T1000 (cell line): Measurements from ENCODE around the gene CASP1.
"Not testable (repeated sequence)": the region's sequence is repeated elsewhere in the genome, so short reads cannot be mapped to it uniquely, and the experiment has no call there.

Experiments used
- DNase-seq: peaks from one replicate; lab custom pipeline; 2025; ENCODE audit warnings: mixed read lengths; lab: John Stamatoyannopoulos, UW

The CASP1 gene

GRCh38 chr11:105034813-105035620 is at the start of gene CASP1:
Gene CASP1, minus strand, starts transcription at chr11:105035144. Its CDS starts 31 bp downstream, at chr11:105035113.
- no peak for DNase-seq

DNA sequence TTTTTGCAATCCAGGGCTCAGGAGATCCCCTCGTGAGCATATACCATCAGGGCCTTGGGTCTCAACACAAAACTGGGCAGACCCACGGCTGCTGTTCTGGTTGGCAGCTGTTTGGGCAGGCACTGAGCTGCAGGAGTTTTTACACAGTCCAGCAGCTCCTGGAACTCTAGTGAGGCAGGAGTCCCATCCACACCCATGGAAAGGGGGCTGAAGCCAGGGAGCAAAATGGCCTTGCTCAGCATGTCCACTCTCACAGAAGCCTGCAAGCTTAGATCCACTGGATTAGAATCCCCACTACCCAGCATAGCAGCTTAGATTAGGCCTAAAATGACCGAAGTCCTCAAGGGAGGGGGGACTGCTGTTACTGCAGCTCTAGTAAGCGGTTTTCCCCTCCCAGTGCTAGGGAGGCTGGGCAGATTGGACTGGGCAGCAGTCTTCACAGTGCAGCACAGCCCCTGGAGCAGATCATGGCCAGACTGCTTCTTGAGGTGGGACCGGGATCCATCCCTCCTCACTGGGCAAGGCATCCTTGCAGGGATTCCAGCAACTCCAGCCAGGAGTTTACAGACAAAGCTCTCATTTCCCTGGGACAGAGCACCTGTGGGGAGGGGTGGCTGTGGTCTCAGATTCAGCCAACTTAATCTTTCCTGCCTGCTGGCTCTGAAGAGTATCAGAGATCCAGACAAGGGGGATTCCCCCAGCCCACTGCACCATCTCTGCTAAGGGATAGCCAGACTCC is 46.6 kb upstream of the CASP1 start:
- no peak for DNase-seq

DNA sequence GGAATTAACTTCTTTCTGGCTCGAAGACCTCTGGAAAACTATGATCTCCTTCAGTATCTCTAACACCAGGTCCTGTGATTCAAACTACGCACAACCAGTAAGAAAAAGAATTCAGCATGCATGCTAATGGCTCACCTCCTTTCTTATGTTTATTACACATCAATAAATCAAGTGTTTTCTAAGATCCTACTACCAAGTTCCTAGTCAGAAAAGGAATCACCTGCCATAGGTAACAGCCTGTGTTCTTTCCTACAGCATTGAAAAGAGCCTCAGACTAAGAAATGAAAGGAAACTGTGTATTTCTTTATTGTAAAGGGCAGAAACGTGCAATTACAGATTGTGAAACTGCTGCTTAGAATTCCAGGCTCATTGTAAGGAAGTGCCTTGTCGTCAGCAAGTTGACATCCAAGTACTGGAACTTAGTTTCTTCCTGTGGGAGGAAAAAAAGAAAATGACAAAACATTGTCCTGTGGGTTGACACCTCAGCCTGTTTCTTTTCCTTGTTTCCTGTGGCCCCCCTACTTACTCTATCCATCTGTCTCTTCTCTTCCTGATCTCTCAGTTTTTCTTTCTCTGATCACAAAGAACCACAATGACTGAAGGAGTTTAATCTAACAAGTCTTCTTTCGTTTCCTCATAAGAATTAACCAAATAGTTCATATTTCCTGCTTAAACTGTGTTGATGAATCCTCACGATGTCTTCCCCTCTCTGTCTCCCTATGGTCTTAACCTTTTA is 45.4 kb upstream of the CASP1 start:
- DNase-seq, result not testable (repeated sequence)

DNA sequence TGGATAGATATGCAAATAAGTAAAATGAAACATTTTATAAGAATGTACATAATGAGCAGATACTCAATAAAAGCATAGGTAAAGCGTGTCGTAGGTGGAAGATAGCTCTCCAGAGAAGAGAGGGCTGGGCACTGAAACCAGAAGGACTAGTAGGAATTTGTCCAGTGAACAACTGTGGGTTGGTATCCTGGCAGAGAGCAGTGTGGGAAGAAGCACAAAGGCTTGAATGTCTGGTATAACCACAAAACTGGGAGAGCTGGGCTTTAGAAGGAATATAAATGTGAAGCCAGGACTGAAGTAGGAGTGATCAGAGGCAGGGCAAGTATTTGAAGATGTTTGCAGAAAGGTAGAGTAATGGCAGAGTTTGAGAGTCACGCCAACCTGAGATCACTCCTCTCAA is 43.3 kb upstream of the CASP1 start:
- no peak for DNase-seq

DNA sequence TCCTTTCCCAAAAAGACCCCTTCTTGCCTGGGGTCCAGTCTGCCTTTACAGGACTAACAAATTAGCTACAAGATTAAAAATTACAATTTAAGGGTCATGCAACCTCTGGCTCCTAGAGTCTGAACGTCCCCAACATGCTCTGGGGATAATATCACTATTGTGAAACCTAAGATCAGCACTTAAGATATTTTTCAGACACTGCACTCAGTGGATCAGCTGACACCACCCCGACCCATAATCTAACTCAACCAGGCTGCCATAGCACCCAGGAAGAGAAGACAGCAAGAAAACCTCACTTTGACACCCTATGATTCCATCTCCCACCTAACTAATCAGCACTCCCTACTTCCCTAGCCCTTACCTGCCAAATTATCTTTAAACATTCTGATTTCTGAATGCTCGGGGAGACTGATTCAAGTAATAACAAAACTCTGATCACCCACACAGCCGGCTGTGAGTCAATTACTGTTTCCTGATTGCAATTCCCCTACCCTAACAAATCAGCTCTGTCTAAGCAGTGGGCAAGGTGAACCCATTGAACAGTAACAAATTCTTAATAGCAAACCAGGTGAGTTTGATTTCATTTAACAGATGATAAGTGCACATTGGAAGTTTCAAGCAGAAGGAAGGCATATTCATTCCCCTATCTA is 42.3 kb upstream of the CASP1 start:
- not testable (repeated sequence) for DNase-seq

DNA sequence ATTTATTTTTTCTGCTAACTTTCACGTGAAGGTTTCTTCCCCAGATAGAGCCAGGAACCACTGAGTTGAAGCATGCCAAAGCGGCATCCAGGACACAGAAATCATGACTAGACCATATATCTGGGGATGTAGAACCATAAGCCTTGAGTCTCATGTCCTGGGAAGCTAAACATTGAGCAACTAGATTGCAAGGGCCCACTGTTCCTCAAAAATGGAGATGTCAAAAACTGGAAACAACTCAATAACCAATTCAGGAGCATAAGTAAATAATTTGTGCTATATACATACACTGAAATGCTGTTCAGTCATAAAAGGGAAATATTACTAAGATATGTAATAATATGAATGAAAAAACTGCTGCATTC is 39.2 kb upstream of the CASP1 start:
- no peak for DNase-seq

GRCh38 chr11:105073456-105074165 is 38.7 kb upstream of the CASP1 start:
- no peak for DNase-seq

- DNase-seq, result not testable (repeated sequence)
These were observed 37.1 kb upstream of the CASP1 start for GRCh38 chr11:105072080-105072479.

DNA sequence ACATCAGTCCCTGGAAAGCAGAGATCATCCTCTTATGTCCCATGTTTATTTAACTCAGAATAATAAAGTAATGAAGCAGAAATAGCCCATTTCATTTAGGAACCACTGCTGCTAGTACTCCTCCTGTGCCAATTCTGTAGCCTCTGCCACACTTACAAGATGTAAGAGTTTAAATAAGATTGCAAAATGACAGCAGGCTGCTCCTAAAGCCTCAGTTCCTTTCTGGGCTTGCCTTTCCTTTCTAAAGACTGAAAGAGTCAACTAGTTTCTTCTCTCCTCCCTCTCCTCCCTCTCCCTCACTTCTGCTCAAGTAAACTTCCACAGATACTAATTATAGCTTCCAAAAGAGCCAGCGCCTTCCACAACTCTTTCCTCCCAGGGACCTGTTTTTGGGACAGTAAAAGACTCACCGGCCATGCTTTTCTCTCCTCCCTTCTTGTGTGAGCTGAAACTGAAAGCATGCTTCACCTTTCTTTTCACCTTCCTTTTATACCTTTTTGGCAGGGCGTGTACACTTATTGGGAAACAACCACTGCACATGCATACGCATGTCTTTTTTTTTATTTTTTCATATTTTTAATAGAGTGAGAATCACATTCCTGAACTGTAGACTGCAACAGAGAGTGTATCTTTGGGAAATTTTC is 36.3 kb upstream of the CASP1 start:
- no peak for DNase-seq

DNA sequence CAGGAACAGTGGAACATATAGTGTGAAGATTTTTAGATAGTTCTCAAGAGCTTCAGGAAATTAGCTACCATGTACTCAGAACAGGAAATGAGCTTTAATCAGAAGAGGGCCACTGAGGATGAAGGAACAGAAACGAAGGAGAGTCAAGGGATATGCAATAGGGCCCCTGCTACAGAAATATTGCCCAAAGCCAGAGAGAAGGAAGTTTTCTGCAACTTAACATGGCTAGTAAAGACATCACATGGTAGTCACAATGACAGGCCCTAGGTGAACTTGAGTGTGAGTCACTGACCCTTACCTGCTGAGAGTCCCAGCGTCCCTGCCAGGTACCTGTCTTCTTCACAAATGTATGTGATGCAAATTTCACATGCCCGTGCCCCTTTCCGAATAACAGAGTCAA is 35.4 kb upstream of the CASP1 start:
- no peak for DNase-seq

DNA sequence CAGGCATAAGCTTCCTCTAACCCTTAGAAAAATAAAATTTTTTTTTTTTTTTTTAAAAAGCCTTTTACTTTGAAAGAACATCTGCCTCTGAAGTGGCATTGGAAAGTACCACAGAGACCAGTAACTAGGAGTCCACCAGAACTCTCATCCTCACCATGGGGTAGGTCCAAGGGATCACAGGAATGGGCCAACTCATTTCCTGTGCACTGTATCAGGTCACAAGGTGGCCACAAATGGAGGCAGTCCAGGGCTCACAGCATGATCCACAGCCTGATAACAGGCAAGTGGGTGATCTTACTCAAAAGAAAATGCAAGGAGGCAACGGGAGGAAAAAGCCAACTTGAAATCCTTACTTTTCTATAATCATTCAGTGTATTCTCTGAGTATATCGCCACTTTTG is 34.8 kb upstream of the CASP1 start:
- DNase-seq, result not testable (repeated sequence)

GRCh38 chr11:105063245-105063941 is 28.4 kb upstream of the CASP1 start:
- DNase-seq, result not testable (repeated sequence)

DNA sequence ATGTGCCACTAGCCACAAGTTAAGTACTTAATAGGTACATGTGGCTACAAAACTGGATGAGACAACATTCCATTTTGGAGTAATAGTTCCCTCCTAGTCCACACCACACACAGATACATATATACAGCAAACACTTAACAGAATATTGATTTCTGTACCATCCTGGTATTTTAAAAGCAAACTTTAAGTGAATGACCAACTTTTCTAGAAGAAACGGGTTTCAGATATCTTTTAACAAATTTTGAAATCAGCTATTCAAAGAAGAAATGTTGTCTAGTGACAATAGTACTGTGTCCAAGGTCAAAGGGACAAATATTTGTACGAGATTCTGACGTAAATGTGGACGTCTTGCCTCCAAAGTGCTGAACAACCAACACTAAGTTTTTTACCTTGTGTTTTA is 22.5 kb upstream of the CASP1 start:
- DNase-seq, result no peak

DNA sequence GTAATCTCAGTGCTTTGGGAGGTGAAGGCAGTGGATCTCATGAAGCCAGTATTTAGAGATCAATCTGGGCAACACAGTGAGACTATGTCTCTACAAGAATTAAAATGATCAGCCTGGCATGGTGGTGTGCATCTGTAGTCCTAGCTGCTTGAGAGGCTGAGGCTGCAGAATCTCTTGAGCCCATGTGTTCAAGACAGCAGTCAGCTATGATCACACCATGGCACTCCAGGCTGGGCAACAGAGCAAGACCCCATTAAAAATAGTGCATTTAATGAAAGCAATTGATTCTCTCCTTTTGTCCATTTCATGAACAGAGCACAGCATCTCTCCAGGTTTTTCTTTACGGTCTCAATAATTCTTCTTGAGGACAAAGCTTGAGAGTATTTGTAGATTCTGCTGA is 21.5 kb upstream of the CASP1 start:
- DNase-seq, result no peak

DNA sequence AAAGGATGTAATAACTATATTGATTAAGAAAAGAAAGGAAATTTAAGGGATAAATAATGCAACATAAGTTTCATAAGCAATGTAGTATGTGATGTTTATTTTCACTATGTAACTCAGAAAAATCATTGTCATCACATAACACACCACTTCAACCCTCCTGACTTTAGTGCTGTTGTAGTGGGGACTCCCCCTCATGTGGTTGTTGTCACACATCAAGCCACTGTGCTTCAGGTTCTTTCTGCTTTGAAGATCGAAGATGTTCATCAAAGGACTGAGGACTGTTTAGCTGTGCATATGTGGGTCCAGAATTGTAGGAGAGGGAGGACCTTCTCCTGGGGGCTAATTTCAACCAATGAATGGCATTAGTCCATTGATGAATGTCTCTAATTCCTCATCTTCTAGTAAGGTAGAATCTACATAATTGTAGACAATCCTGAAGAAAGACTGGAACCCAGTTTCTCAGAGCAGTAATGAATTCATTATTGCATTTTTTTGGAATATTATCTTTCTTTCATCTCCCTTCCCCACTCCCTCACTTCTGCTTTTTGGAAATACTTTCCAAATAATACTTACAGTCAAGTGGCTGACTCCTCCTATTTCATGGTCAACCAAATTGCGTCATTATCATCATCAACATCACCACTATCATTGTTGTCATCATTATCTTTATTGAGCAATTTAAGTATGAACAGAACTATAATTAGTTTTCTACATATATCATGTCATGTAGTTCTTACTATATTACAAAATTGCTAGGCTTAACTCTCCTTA is 20.0 kb upstream of the CASP1 start:
- no peak for DNase-seq

DNA sequence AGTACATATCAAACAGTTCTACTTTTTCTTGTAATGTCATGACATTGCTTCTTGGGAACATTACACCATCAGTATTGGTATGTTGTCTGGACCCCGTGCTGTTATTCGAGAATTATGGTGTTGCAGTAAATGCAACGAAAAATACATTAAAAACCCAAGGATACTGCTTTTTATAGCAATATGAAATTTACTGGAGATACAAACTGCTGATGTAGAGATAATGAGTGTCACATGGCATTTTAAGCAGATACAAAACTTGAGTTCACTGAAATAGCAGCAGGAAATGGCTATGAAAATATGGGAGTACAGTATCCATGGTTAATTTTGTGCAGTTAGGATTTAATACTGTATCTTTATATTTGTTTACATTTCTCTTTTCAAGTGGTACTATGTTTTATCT is 17.5 kb upstream of the CASP1 start:
- no peak for DNase-seq

DNA sequence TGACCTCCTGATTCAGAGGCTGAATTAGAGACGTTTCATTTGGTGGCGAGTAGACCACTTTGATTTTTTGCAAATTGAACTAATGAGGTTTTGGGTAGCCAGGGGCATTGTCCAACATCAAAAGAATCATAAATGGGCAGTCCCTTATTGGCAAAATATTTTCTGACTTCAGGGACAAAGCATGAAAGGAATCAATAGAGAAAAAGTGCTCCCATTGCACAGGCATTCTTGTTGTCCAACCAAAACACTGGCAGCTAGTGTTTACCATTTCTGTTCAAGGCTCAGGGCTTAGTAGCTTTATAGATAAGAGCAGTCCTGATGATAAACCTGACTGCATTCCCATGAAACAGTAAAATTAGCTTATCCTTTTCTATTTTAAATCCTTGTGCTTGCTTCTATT is 16.6 kb upstream of the CASP1 start:
- DNase-seq, result no peak

GRCh38 chr11:105049481-105049880 is 14.5 kb upstream of the CASP1 start:
- no peak for DNase-seq

DNA sequence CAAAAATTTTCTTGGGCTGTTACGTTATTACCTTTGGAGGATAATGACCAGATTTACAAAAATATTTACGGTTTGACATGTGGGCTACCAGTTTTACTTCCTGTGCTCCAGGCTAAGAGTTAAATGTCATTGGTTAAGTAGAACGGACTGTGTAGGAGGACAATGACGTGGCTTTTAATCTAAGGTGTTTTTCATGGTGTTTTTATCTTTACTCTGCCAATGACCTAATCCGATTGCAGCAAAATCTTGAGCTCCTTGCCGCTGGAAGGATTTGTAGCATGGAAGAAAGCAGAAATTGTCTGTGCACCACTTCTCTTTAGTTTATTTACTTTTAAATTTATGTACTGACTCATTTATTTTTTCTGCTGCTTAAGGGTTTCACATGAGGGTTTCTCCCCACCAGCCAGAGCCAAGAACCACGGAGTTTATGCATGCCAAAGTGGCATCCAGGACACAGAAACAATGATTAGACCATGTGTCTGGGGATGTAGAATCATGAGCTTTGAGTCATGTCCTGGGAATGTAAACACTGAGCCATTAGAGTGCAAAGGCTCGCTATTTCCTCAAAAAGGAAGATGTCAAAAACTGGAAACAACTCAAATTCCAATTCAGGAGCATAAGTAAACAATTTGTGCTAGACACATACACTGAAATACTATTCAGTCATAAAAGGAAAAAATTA is 12.1 kb upstream of the CASP1 start:
- peak; percentile 42 for DNase-seq
